Measurements from ENCODE around the gene SERGEF.

The SERGEF gene

GRCh38 chr11:18012906-18013781, at the start of gene SERGEF:
Gene SERGEF, minus strand, starts transcription at chr11:18013047. Its CDS starts 37 bp downstream, at chr11:18013010.
- in situ Hi-C loops (cut with MboI; ENCODE audit: low sequenced_read_pairs), result no loop called here

- in situ Hi-C loops (cut with MboI; ENCODE audit: low sequenced_read_pairs), result no loop called here
These were observed 48.5 kb upstream of the SERGEF start for GRCh38 chr11:18061351-18061750.

GRCh38 chr11:18056561-18057181, 43.8 kb upstream of the SERGEF start:
- in situ Hi-C loops (cut with MboI; ENCODE audit: low sequenced_read_pairs), result no loop called here

GRCh38 chr11:18054511-18055103, 41.8 kb upstream of the SERGEF start:
- in situ Hi-C loops (cut with MboI; ENCODE audit: low sequenced_read_pairs), result no loop called here

GRCh38 chr11:18050848-18051247, 38.0 kb upstream of the SERGEF start:
- in situ Hi-C loops (cut with MboI; ENCODE audit: low sequenced_read_pairs), result no loop called here

- in situ Hi-C loops (cut with MboI; ENCODE audit: low sequenced_read_pairs), result no loop called here
These were observed 33.4 kb upstream of the SERGEF start, which contains the start of gene TPH1 for GRCh38 chr11:18046116-18046777. Gene TPH1, minus strand, starts transcription at chr11:18046269. Its CDS starts 5,507 bp downstream, at chr11:18040762.

GRCh38 chr11:18036456-18036855, 23.6 kb upstream of the SERGEF start:
- in situ Hi-C loops (cut with MboI; ENCODE audit: low sequenced_read_pairs), result no loop called here

GRCh38 chr11:18027475-18027874, 14.6 kb upstream of the SERGEF start:
- in situ Hi-C loops (cut with MboI; ENCODE audit: low sequenced_read_pairs), result no loop called here

- in situ Hi-C loops (cut with MboI; ENCODE audit: low sequenced_read_pairs), result no loop called here
These were observed 9.6 kb upstream of the SERGEF start for GRCh38 chr11:18022419-18022818.

- in situ Hi-C loops (cut with MboI; ENCODE audit: low sequenced_read_pairs), result no loop called here
These were observed 6.8 kb upstream of the SERGEF start for GRCh38 chr11:18019650-18020049.

- in situ Hi-C loops (cut with MboI; ENCODE audit: low sequenced_read_pairs), result no loop called here
These were observed 3.9 kb upstream of the SERGEF start for GRCh38 chr11:18016789-18017188.

GRCh38 chr11:18014876-18015275, 2.0 kb upstream of the SERGEF start:
- in situ Hi-C loops (cut with MboI; ENCODE audit: low sequenced_read_pairs), result no loop called here

- in situ Hi-C loops (cut with MboI; ENCODE audit: low sequenced_read_pairs), result no loop called here
These were observed 1.1 kb upstream of the SERGEF start for GRCh38 chr11:18013790-18014507.

GRCh38 chr11:18012122-18012905, 533 bp downstream of the SERGEF start:
- in situ Hi-C loops (cut with MboI; ENCODE audit: low sequenced_read_pairs), result no loop called here

- in situ Hi-C loops (cut with MboI; ENCODE audit: low sequenced_read_pairs), result no loop called here
These were observed 1.2 kb downstream of the SERGEF start for GRCh38 chr11:18011633-18012032.

- in situ Hi-C loops (cut with MboI; ENCODE audit: low sequenced_read_pairs), result no loop called here
These were observed 1.8 kb downstream of the SERGEF start for GRCh38 chr11:18010977-18011586.

- in situ Hi-C loops (cut with MboI; ENCODE audit: low sequenced_read_pairs), result no loop called here
These were observed 2.7 kb downstream of the SERGEF start for GRCh38 chr11:18010121-18010670.

GRCh38 chr11:18005376-18006129, 7.3 kb downstream of the SERGEF start:
- in situ Hi-C loops (cut with MboI; ENCODE audit: low sequenced_read_pairs), result no loop called here
